Neural cell (in vitro differentiated cells): ENCODE data around the gene CCDC60. TPM values are rescaled to one million over a fixed set of nuclear protein-coding genes. Genes with fewer than 3 reads are reported as not detected.

Experiments
- H2AFZ ChIP-seq: fragments of 200-600, 300-800 bp; sonication (generic), shearing (Covaris generic); 2 replicates; pipeline ENCODE4 v1.6.0; 2014; ENCODE audit warnings: low read depth, mild to moderate bottlenecking, antibody characterized with exemption, low read length, moderate library complexity
- H3F3A ChIP-seq: fragments of 200-600 bp; shearing (Covaris generic); 2 replicates; pipeline ENCODE4 v1.6.1; 2016; ENCODE audit warnings: mild to moderate bottlenecking, moderate library complexity, mixed read lengths, antibody characterized with exemption, low read length; ENCODE audit not compliant: insufficient read depth, poor library complexity, severe bottlenecking
- H3K27ac ChIP-seq: fragments of 200-600, 300-800 bp; sonication (generic), shearing (Covaris generic); 2 replicates; pipeline ENCODE4 v1.5.1; 2014; ENCODE audit warnings: mild to moderate bottlenecking, low read length, moderate library complexity
- H3K27me3 ChIP-seq: fragments of 300-800, 200-600 bp; sonication (generic), shearing (Covaris generic); 2 replicates; pipeline ENCODE4 v1.6.0; 2014; ENCODE audit warnings: mild to moderate bottlenecking, low read depth, low read length, moderate library complexity; ENCODE audit not compliant: insufficient read depth
- H3K36me3 ChIP-seq: fragments of 300-800, 200-600 bp; sonication (generic), shearing (Covaris generic); 2 replicates; pipeline ENCODE4 v1.5.1; 2014; ENCODE audit warnings: mild to moderate bottlenecking, antibody characterized with exemption, low read length, moderate library complexity; ENCODE audit not compliant: insufficient read depth
- H3K4me2 ChIP-seq: fragments of 300-800, 200-600 bp; sonication (generic), shearing (Covaris generic); 2 replicates; pipeline ENCODE4 v1.6.0; 2014; ENCODE audit warnings: mild to moderate bottlenecking, low read length
- H3K4me3 ChIP-seq: fragments of 300-800, 200-600 bp; sonication (generic), shearing (Covaris generic); 2 replicates; pipeline ENCODE4 v1.5.1; 2014; ENCODE audit warnings: mild to moderate bottlenecking, low read length, moderate library complexity
- H3K79me2 ChIP-seq: fragments of 200-600 bp; shearing (Covaris generic); replicated peaks from 2 replicates; pipeline ENCODE4 v1.6.0; 2014; ENCODE audit warnings: mild to moderate bottlenecking, low read length, moderate library complexity; ENCODE audit not compliant: insufficient read depth
- H3K9ac ChIP-seq: fragments of 300-800, 200-600 bp; sonication (generic), shearing (Covaris generic); 2 replicates; pipeline ENCODE4 v1.6.1; 2016; ENCODE audit warnings: mild to moderate bottlenecking, low read length, mixed read lengths
- H3K9me2 ChIP-seq: fragments of 200-600 bp; shearing (Covaris generic); 2 replicates; pipeline ENCODE4 v1.6.1; 2016; ENCODE audit warnings: mild to moderate bottlenecking, low read length, mixed read lengths; ENCODE audit not compliant: insufficient read depth
- H3K9me3 ChIP-seq: fragments of 200-600, 300-800 bp; sonication (generic), shearing (Covaris generic); 2 replicates; pipeline ENCODE4 v1.6.1; 2016; ENCODE audit warnings: mild to moderate bottlenecking, mixed run types, low read length, moderate library complexity, mixed read lengths
- H4K20me1 ChIP-seq: fragments of 200-600 bp; shearing (Covaris generic); 2 replicates; pipeline ENCODE4 v1.6.1; 2016; ENCODE audit warnings: mild to moderate bottlenecking, mixed run types; ENCODE audit not compliant: insufficient read depth
- CTCF ChIP-seq: fragments of 450-650 bp; IDR thresholded peaks from 2 replicates; pipeline ENCODE4 v1.5.1; 2014; ENCODE audit warnings: antibody characterized with exemption, mild to moderate bottlenecking, moderate library complexity; ENCODE audit not compliant: poor library complexity, severe bottlenecking
- EP300 ChIP-seq: fragments of 450-650 bp; conservative IDR thresholded peaks from 2 replicates; pipeline ENCODE4 v1.6.1; 2014; ENCODE audit warnings: antibody characterized with exemption, mild to moderate bottlenecking, moderate library complexity; ENCODE audit not compliant: poor library complexity, severe bottlenecking
- EZH2 ChIP-seq: fragments of 200-600, 300-800 bp; shearing (Covaris generic), sonication (generic); IDR thresholded peaks from 2 replicates; pipeline ENCODE4 v1.6.1; 2014; ENCODE audit warnings: antibody characterized with exemption, low read length, borderline replicate concordance, mild to moderate bottlenecking; ENCODE audit not compliant: insufficient read depth, poor library complexity, severe bottlenecking
- MXI1 ChIP-seq: fragments of 450-650 bp; conservative IDR thresholded peaks from 2 replicates; pipeline ENCODE4 v1.6.1; 2014; ENCODE audit warnings: antibody characterized with exemption, mild to moderate bottlenecking; ENCODE audit not compliant: poor library complexity, severe bottlenecking
- POLR2AphosphoS5 ChIP-seq: IDR thresholded peaks from 2 replicates; pipeline ENCODE4 v1.6.1; 2012
- RAD21 ChIP-seq: fragments of 450-650 bp; conservative IDR thresholded peaks from 2 replicates; pipeline ENCODE4 v1.6.1; 2014; ENCODE audit warnings: antibody characterized with exemption, mild to moderate bottlenecking, moderate library complexity
- SMC3 ChIP-seq: fragments of 450-650 bp; conservative IDR thresholded peaks from 2 replicates; pipeline ENCODE4 v1.6.1; 2014; ENCODE audit warnings: antibody characterized with exemption, mild to moderate bottlenecking, moderate library complexity; ENCODE audit not compliant: poor library complexity
- TAF1 ChIP-seq: IDR thresholded peaks from 2 replicates; pipeline ENCODE4 v1.6.1; 2012; ENCODE audit warnings: low read depth
- polyA plus RNA-seq: library from polyadenylated mRNA; depleted of rRNA; stranded (reverse); fragments of >200 nt; gene quantifications from 2 replicates; pipeline ENCODE4 v1.2.3, GENCODE V29; 2014
- TF ChIP-seq, protein P1 (sequence below): IDR thresholded peaks from 2 replicates; pipeline ENCODE4 v1.6.1; 2012; ENCODE audit warnings: borderline replicate concordance

The CCDC60 gene
- polyA plus RNA-seq, 1 donor from 2014 or later, result not detected

DNA sequence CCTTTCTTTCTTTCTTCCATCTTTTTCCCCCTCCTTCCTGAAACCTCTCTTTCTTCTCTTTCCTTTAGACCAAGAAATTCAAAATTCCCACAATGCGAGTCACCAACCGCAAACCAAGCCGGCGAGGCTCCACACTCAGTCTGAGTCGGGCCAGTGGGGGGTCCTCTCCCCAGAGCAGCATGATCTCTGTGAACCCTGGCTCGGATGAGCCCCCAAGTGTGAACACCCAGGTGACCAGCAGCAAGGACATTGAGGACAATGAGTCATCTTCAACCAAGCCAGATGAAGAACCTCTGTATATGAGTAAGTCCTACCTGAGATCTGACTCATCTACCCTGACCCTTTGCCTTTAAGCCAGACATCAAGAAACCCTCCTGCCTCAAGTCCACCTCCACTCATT is 170.5 kb downstream of the CCDC60 start:
- H3K9me2 ChIP-seq, result no peaks in the 10 kb centered on the region
- no peak overlapping the region for H3K4me3 ChIP-seq
- H3K9me3 ChIP-seq, result no peaks in the 10 kb centered on the region
- H3K9ac ChIP-seq, result no peak overlapping the region
- H3K4me2 ChIP-seq, result no peak overlapping the region
- H3K27me3 ChIP-seq, result no peaks in the 10 kb centered on the region
- no peaks in the 10 kb centered on the region for H4K20me1 ChIP-seq
- no peaks in the 10 kb centered on the region for H3K79me2 ChIP-seq
- H3F3A ChIP-seq, result no peaks in the 10 kb centered on the region
- no peak overlapping the region for H3K27ac ChIP-seq
- no peak overlapping the region for H2AFZ ChIP-seq
- TF ChIP-seq CTCF (no peak), EP300 (no peak), POLR2AphosphoS5 (no peak), MXI1 (no peak), SMC3 (no peak), TAF1 (no peak), RAD21 (no peak), EZH2 (no peak)
- TF ChIP-seq, protein P1, sequence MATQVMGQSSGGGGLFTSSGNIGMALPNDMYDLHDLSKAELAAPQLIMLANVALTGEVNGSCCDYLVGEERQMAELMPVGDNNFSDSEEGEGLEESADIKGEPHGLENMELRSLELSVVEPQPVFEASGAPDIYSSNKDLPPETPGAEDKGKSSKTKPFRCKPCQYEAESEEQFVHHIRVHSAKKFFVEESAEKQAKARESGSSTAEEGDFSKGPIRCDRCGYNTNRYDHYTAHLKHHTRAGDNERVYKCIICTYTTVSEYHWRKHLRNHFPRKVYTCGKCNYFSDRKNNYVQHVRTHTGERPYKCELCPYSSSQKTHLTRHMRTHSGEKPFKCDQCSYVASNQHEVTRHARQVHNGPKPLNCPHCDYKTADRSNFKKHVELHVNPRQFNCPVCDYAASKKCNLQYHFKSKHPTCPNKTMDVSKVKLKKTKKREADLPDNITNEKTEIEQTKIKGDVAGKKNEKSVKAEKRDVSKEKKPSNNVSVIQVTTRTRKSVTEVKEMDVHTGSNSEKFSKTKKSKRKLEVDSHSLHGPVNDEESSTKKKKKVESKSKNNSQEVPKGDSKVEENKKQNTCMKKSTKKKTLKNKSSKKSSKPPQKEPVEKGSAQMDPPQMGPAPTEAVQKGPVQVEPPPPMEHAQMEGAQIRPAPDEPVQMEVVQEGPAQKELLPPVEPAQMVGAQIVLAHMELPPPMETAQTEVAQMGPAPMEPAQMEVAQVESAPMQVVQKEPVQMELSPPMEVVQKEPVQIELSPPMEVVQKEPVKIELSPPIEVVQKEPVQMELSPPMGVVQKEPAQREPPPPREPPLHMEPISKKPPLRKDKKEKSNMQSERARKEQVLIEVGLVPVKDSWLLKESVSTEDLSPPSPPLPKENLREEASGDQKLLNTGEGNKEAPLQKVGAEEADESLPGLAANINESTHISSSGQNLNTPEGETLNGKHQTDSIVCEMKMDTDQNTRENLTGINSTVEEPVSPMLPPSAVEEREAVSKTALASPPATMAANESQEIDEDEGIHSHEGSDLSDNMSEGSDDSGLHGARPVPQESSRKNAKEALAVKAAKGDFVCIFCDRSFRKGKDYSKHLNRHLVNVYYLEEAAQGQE, result no peak
- H3K36me3 ChIP-seq, result no peaks in the 10 kb centered on the region

DNA sequence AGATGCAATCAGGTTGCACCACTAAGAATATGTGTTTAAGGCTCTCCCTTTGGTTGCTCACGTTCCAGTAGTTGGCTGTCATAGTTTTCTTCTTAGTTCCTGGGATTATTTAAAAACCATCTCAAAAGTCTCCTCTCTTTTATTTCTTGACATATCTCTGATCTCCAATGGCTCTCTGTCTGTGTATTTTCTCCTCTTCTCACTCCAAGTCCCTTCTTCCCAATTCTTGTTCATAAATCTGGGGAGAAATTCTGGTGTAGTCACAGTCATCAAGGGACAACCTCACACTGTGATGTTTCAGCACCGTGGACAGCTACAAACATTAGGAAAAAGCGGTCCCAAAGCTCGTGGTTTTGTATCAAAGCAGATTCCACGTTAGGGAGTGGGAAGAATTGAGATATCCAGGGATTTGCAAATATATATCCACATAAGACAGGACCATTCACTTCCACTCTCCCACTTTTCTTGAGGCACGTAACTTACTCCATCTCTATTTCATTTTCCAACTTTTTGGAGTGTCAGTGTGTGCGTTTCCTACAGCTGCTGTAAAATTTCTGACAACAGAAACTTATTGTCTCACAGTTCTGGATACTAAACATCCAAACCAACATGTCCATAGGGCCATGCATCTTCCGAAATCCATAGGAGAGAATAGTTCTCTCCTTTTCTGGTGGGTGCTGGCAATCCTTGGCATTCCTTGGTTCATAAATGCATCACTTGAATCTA is 178.4 kb downstream of the CCDC60 start:
- no peak for TF ChIP-seq EP300
- TF ChIP-seq TAF1, result no peak
- TF ChIP-seq CTCF, result no peak
- TF ChIP-seq, protein P1, result peak; percentile 37
- TF ChIP-seq EZH2, result no peak
- no peak for TF ChIP-seq SMC3
- H3K4me3 ChIP-seq, result no peak overlapping the region
- H3K36me3 ChIP-seq, result no peaks in the 10 kb centered on the region
- H3F3A ChIP-seq, result no peaks in the 10 kb centered on the region
- no peak overlapping the region for H3K9ac ChIP-seq
- no peak overlapping the region for H3K27ac ChIP-seq
- H4K20me1 ChIP-seq, result no peaks in the 10 kb centered on the region
- H2AFZ ChIP-seq, result no peak overlapping the region
- H3K9me2 ChIP-seq, result no peaks in the 10 kb centered on the region
- H3K79me2 ChIP-seq, result no peaks in the 10 kb centered on the region
- no peaks in the 10 kb centered on the region for H3K9me3 ChIP-seq
- no peak overlapping the region for H3K4me2 ChIP-seq
- H3K27me3 ChIP-seq, result no peaks in the 10 kb centered on the region
